GM21360 (cell line): ENCODE data around the gene DNMBP.
"Not testable (repeated sequence)": the region's sequence is repeated elsewhere in the genome, so short reads cannot be mapped to it uniquely, and the experiment has no call there.

ENCODE experiments used
- ATAC-seq: cut with Tn5 transposase; IDR thresholded peaks from one replicate; pipeline ENCODE4 v1.9.1; 2021; ENCODE audit warnings: mild to moderate bottlenecking, moderate library complexity; ENCODE audit not compliant: unreplicated experiment

DNMBP gene

GRCh38 chr10:99953510-99953909, 56.2 kb downstream of the DNMBP start:
- ATAC-seq = not testable (repeated sequence)

- no peak for ATAC-seq
Observed at GRCh38 chr10:99952799-99953198, 56.9 kb downstream of the DNMBP start.

GRCh38 chr10:99946051-99946450, 63.7 kb downstream of the DNMBP start:
- ATAC-seq = not testable (repeated sequence)

GRCh38 chr10:99945263-99945662, 64.5 kb downstream of the DNMBP start:
- no peak for ATAC-seq

GRCh38 chr10:99944860-99945259, 64.9 kb downstream of the DNMBP start:
- no peak for ATAC-seq

GRCh38 chr10:99943908-99944307, 65.8 kb downstream of the DNMBP start:
- no peak for ATAC-seq

- ATAC-seq = no peak
Observed at GRCh38 chr10:99941942-99942820, 67.6 kb downstream of the DNMBP start.

GRCh38 chr10:99938563-99938962, 71.2 kb downstream of the DNMBP start:
- peak; percentile 88 for ATAC-seq

GRCh38 chr10:99937630-99938029, 72.1 kb downstream of the DNMBP start:
- no peak for ATAC-seq

- not testable (repeated sequence) for ATAC-seq
Observed at GRCh38 chr10:99932203-99932957, 77.4 kb downstream of the DNMBP start.

- no peak for ATAC-seq
Observed at GRCh38 chr10:99930731-99931550, 78.8 kb downstream of the DNMBP start.

GRCh38 chr10:99929360-99929759, 80.4 kb downstream of the DNMBP start:
- ATAC-seq = no peak

- ATAC-seq = no peak
Observed at GRCh38 chr10:99927721-99928280, 81.9 kb downstream of the DNMBP start.

- no peak for ATAC-seq
Observed at GRCh38 chr10:99926925-99927720, 82.6 kb downstream of the DNMBP start.

GRCh38 chr10:99924451-99925255, 85.1 kb downstream of the DNMBP start:
- ATAC-seq = no peak

- ATAC-seq = no peak
Observed at GRCh38 chr10:99921948-99922347, 87.8 kb downstream of the DNMBP start.

GRCh38 chr10:99920901-99921300, 88.8 kb downstream of the DNMBP start:
- no peak for ATAC-seq

- ATAC-seq = no peak
Observed at GRCh38 chr10:99920486-99920885, 89.3 kb downstream of the DNMBP start.
